Daoy (cell line): ENCODE results near the gene GOLGA6L7. TPM values are rescaled to one million over a fixed set of nuclear protein-coding genes. Genes with fewer than 3 reads are reported as not detected.
"Not testable (repeated sequence)": the region's sequence is repeated elsewhere in the genome, so short reads cannot be mapped to it uniquely, and the experiment has no call there.

Source experiments
- DNase-seq: peaks from one replicate; pipeline ENCODE4 v3.0.0-alpha.2; 2015; ENCODE audit warnings: low read depth
- total RNA-seq: library from RNA; depleted of rRNA; stranded (reverse); fragments of >200 nt; shearing (Covaris generic); gene quantifications from 2 replicates; pipeline ENCODE4 v1.2.3, GENCODE V29; 2014; rRNA removed

Gene GOLGA6L7, protein sequence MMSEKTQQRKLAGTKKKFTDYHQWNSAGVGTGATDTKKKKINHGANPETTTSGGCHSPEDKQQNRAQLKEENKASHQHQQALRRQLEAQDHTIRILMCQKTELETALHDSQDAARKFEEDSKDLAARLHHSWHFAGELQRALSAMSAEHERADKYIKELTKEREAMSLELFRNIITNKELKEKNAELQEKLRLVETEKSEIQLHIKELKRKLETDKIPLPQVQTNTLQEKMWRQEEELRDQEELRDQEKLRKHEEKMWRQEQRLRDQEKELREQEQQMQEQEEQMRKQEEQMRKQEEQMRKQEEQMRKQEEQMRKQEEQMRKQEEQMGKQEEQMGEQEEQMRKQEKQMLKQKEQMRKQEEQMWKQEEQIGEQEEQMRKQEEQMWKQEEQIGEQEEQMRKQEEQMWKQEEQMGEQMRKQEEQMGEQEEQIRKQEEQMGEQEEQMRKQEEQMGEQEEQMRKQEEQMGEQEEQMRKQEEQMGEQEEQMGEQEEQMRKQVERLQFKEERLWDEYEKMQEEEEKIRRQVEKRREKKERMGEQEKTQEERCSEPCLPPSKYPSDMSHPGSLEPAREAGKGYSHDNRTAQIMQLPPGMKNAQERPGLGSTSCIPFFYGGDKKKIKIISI
- not detected in 2 replicates for total RNA-seq

DNA sequence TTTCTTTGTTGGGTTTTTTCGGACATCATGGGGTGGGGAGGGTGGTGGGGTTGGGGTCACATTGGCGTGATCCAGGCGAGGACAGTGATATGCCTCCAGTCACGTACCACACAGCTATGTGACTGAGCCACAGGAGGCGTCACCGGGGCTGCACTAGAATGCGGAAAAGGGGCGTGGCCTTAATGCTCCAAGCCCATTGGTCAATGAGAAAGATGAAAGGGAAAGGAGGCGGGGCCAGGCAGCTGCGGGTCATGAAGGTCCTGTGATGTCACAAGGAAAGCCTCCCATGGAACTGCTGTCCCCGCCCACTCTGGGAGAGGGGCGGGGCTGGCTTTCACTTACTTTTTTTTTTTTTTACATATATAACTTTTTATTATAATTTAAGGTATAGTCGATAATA lies at the start of gene GOLGA6L7:
Gene GOLGA6L7 (minus strand): TSS at position 124 of the 400 bp plus-strand sequence. CDS start 95 bp downstream, at position 29.
- not testable (repeated sequence) for DNase-seq

DNA sequence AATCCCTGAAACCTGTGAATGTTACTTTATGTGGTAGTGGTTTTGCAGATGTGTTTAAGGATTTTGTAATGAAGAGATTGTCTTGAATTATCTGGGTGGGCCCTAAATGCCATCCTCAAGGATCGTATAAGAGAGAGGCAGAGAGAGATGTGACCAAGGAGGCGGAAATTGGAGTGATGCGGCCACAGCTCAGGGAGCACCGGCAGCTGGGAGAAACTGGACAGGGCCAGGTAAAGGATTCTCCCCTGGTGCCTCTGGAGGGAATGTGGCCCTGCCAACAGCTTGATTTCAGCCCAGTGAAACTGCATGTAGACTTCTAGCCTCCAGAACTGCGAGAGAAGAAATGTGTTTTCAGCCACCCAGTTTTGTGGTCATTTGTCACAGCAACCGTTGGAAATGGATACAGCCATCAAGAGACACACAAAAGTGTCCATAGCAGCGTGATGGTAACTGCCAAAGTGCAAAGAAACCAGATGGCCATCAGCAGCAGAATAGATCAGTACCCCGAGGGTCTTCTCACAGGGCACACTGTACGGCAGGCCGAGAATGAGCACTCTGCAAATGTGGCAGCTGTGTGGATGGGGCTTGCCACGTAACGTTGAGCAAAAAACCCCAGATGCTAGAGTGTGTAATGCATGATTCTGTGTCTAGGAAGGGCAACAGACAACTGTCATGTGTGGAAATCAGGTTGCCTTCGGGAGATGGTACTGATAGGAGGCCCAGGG lies 49.6 kb upstream of the GOLGA6L7 start:
- no peak for DNase-seq

DNA sequence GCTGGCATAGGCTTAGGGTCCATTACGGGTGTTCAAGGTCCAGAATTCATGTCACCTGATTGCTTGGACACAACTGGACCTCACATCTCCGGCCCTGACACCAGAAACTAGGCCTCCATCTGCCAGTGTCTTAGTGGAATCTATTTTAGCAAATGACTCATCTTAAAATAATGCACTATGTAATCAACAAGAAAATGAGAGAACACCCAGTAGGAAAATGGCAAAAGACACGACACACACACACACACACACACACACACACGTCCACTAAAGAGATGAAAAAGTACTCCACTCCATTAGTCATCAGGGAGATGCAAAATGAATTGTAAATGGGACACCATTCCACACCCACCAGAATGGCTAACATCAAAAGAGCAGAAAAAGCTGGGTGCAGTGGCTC lies 48.5 kb upstream of the GOLGA6L7 start:
- peak; percentile 59 for DNase-seq

DNA sequence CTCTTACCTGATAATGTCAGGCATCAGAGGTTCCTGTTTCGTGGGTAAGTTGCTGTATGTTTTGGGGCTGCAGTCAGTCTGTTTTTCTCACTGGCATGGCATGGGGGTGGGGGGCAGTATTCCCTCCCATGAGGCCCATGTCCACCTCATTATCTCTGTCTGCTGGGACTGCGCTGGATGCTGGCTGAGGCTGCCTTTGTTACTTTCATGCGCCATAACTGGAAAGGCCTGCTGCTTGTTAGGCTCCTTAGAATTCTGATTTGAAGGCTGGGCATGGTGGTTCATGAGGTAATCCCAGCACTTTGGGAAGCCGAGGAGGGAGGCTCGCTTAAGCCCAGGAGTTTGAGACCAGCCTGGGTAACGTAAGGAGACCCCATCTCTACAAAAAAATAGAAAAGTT lies 47.1 kb upstream of the GOLGA6L7 start:
- no peak for DNase-seq

DNA sequence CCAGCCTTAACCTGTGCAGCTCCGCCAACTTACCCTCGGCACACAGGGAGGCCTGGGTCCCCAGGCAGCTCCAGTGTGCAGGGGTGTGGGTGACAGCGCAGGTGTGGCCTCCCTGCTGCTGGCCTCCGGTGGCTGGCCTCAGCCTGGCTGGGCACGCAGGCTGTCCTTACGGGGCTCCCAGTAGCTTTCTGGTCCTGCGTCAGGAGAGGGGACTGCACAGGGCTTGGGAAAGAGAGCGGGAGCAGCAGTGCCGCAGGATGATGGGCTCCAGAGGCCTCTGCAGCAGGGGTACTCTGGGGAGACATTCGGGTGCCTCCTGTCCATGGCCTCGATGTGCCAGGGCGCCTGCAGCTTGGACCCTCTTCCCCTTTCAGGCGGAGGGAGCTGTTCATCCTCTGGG lies 46.7 kb upstream of the GOLGA6L7 start:
- DNase-seq = no peak

DNA sequence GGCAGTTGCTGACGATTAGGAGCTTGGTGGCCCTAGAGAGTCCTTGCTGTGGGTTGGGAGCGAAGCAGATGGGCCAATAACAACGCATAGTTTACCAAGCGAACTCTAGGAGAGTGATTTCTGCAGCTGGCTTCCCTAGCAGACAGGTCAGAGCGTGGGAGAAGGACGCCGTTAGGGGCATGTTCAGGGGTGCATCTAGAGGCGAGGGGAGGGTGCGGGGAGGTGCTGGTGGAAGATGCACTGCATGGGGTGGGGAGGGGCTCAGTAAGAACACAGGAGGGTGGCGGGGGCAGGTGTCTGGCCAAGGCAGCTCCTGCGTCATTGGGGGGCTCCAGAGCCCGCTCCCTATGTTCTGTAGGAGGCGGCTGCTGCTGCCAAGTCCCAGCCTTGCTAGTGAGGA lies 46.2 kb upstream of the GOLGA6L7 start:
- no peak for DNase-seq

DNA sequence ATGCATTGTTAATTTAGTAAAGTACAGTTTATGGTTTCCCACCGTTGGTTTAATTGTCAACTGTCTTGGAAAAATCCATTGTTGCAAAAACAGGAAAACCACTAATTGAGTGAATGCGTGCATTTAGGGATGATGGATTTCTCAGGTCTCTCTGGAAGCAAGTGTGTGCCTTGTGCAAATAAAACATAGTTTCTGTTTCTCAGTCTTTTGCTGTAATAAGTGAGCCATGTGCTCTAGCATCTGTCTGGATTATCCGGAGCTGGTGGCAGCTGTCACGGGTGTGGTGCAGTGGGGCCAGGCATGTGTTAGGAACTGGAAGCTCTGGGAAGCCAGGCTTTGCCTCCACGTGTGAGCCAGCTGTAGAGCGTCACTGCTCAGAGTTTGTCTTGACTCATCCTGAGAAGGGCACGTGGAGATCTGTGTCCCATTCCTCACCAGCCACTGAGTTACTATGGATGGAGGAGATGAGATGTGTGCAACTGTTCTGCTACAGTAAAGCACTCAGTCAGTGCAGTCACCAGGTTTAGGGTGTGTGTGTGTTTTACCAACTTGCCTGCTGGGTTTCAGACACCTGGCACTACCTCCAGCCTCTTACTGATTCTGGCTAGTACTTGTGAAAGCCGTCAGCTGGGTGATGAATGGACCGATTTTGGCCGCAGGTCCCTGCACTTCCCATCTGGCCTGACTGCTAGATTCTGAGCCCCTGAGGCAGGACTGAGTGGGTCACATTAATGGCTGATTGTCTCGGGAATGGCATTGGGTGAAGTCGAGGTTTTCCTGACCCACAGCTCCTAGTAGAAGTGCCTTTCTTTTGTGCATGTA lies 44.6 kb upstream of the GOLGA6L7 start:
- peak; percentile 57 for DNase-seq

DNA sequence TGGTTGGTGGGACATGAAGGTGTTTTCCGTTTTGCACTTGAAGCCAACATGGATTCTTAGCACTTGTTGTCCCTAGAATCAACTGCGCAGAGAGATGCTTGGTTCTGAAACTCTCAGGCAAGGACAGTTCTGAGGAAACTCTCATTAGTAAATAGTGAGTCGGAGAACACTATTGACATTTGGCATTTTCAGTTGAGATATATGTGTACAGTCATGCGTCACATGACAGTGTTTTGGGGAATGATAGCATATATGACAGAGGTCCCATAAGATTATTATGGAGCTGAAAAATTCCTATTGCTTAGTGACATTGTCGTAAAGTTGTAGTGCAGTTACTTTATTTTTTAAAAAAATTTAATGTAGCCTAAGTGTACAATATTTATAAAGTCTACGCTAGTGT lies 43.1 kb upstream of the GOLGA6L7 start:
- DNase-seq = no peak

DNA sequence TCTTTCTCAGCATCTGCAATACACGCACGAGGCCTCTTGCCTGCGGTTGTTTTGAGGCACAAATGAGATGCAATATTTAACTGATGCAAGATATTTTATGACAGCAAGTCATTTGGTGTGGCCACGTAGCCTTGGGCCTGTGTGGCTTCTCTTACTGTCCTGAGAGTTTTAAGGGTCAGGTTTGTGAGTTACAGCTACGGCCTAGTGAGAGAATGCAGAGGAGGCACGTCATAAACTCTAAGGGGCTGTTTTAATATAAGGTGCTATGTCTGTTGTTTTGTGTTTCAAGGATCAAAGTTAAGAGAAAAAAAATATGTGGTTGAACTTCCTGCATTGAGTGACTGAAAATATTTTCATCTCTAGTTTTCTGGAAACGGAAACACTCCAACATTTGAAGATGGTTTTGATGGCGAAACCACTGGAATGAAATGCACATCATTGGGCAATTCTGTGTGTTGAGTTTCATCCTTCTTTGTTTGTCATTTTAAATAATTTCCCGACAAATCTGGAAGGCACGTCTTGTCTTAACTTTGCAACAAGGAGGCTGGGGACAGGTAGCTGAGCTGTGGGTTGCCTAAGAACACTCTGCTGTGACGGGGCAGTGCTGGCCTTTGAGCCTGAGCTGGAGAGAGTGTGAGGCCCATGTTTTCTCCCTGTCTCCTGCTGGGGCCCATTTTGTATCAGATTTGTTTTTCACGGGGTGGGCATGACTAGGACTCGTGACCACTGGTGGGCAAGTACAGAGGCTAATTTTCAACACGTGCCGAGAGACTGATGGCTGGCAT lies 42.5 kb upstream of the GOLGA6L7 start:
- no peak for DNase-seq

DNA sequence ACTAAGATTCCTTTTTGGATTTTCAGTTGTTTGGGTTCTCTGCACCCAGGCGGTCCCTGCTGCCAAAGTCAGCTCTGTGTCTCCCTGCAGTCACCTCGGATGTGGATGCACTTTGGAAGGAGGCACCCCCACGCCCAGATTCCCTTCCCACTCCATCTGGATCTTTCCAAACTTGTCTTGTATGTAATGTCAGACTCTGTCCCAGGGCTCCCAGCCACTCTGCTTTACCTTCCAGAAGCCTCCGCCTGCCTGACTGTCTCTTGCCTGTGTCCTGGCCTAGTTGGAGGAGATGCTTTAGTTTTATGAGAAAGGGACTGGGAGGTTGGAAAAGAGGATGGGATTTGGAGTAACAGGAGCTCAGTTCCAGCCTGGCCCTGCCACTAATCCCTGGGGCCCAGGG lies 41.8 kb upstream of the GOLGA6L7 start:
- not testable (repeated sequence) for DNase-seq

DNA sequence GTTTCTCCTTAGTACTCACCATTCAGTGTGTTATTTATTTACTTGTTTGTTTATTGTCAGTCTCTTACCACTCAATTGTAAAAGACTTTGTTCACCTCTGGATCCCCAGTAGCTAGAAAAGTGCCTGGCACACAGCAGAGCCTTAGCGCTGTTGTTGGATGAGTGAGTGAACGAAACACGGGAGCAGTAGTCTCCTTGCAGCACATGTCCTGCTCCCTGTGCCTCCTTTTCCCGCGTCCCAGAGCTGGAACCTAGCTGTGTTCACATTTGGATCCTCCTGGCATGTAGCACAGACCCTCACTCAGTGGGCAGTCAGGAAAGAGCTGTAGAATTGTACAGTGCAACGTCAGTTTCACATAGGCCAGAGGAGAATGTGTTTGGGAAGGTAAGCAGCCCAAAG lies 41.4 kb upstream of the GOLGA6L7 start:
- not testable (repeated sequence) for DNase-seq

DNA sequence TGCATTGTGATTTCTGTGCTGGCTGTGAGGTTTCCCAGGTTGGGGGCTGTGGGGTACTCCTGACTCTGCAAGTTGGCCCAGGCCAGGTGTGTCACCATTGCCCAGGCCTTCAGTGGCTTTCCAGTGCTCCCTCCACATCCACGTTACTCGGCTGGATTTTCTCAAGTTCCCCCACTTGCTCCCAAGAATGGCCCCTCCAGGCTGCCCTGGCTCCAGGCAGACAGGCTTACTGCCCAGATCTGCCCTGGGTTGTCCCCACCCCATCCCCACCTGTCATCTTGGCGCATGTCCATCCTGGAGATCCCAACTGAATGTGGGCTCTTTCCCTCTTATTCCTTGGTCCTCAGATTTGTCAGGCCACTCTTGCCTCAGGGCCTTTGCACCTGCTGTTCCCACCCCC lies 40.9 kb upstream of the GOLGA6L7 start:
- no peak for DNase-seq

DNA sequence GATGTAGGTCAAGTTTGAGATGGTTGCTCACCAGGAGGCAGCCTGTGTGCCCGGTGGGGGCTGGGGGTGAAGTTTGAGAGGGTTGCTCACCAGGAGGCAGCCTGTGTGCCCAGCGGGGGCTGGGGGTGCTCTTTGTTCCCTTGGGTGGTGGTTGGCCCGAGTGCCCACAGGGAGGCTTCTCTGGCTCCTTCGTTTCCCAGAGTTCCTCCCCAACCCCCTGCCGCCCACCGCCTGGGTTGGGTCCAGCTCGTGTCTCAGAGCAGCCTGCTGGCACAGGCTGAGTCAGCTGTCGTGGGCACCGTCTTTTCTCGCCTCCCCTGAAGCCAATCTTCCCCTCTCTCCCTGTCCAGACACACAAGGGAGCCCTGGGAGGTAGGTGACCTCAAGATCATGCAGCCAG lies 40.5 kb upstream of the GOLGA6L7 start:
- peak; percentile 24 for DNase-seq

DNA sequence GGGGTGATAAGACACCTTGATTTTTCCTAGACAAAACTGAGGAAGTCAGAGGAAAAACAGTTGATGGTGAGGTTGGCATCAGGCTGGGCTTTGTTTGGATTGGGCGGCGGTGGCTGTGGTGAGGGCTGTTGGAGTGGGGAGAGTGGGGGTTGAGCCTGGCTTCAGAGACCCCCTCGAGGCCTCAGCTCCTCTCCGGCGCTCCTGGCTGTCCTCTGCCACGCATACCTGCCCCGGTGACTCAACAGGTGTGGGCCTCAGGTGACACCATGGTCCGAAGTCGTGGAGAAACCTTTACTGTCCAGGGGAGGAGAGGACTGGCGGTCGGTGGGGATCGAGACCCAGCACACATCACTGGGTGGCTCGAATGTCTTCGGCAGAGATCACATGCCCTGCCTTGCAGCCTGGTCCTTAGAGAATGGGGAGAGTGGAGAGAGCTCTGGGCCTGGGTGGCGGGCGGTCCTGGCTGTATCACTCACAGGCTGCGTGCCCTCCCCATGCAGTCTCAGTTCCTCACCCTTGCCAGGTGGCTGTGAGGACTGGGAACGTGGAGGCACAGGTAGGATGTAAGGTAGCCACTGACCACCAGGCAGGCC lies 40.0 kb upstream of the GOLGA6L7 start:
- DNase-seq = no peak

DNA sequence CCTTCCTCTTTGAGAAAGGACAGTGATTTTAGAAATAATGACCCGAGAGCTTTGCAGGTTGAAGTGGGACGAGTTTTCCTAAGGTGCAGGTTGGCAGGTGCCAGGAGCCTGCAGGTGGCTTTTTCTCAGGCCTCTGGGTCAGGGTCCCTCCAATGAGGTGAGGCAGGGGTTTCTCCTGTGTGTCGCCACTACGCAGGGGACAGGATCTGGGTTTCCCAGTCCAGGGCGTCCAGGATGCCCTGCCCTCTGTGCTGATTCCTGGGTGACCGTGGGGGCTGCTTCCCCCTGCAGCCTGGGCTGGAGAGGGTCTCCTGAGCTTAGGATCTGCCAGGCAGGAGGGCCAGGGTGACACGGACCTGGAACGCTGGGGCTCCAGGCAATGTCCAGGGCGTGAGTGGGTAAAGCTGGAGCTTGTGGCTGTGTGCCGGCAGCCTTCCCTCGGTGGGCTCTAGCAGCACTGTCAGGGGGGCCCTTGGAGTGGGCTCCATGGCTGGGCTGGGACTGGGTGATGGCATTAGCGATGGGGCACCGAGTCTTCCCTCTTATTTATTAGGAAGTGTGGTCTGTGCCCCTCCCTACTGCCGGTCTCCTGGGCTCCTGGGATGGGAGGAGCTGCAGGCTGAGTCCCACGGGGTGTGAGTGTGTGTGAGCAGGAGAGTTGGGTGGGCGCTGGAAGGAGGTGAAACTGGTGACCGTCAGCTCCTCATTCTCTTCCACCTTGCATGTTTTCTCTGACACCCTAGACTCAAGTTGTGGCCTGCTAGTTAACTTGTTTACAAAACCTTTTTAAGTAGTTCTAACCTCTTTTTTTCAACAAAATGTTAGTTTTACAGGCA lies 39.1 kb upstream of the GOLGA6L7 start:
- DNase-seq = no peak

DNA sequence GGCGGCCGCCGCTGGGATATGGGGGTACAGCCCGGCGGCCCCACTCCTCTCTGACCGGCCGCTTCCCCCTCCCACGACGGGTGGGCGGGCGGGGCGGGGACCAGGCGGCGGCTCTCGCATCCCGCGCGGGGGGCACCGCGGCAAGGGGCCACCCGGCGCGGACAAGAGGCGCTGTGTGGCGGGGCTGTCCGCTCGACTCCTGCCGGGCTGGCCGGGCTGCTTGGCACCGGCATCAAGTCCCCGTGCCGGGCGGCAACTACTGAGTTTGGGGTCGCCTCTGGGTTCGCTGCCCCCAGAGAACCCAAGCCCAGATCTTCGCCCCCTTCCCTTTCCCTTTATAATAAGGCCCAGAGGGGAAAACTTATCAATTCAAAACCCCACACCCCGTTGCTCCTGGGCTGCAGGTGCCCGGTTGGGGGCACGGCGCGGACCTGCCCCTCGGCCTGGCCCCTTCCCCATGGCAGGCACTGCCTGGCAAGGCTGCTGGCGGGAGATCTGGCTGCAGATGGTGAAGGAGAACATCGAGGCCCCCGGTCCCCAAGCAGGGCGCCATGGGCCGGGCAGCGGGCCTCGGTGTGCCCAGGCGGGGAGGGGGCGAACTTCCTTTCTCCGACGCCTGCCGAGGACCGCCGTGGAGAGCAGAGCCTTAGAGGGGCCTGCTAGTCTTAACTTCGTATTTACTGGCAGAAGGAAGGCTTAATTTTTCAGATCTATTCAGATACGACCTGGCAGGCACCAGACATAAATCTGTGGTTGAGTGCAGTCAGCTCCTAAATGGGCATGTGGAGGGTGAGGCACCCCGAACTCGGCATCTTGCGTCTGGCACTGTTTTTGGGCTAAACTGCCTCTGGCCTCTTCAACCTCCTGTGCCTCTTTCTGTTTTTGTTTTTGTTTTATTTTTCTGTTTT lies 38.2 kb upstream of the GOLGA6L7 start:
- peak; percentile 38 for DNase-seq

DNA sequence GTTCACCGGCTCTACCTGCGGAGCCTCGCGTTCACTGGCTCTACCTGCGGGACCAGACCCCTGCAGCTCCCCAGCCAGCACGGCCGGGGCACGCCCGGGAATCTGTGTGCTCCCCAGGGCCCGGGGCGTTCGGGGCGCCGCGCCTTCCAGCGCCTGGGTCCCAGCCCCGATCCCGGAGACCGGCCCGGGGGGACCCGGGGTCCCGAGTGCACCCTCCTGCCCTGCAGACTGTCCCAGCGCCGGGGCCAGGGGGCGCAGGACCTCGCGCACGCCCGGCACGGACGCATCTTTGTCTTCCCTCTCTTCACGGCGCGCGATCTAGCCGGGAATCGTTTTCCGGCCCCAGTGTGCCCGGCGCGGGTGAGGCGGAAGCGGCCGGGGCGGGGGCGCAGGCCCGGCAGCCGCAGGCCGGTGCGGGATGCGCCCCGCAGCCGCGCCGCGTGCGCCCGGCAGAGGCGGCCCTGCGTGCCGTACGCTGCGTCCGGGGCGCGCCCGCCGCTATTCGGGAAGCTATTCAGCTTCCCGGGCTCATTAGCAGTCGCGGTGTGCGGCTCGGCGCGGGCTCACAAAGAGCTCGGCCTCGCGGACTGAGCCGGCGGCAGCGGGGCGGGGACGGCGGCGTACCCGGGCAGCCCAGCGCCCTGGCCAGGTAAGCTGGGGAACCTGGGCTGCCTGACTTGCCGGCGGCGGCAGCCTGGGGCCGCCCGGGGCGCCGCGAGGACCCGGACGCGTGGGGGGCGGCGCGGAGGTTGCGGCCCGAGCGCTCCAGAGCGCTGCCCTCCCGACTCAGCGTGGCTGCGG lies 37.4 kb upstream of the GOLGA6L7 start, which contains the start of gene APBA2:
Gene APBA2 (plus strand): TSS at position 345 of the 801 bp plus-strand sequence. CDS start 167,911 bp downstream, outside the sequence.
- DNase-seq = peak; percentile 57
